ENCODE measurements around the gene MBP.

- TF ChIP-seq POLR2AphosphoS5 (IDR thresholded peaks at IDR 0.05; ENCODE audit: borderline replicate concordance, low read depth, low read length) (no peak), EZH2 (IDR thresholded peaks at IDR 0.05) (no peak), FOXP2 (optimal IDR thresholded peaks at IDR 0.05; ENCODE audit: control extremely low read depth, extremely low read length, insufficient read depth) (no peak)
Measured at GRCh38 chr18:76941284-76941683, 191.3 kb downstream of the MBP start.
